Measurements from ENCODE around the gene GP9.

GP9 gene

DNA sequence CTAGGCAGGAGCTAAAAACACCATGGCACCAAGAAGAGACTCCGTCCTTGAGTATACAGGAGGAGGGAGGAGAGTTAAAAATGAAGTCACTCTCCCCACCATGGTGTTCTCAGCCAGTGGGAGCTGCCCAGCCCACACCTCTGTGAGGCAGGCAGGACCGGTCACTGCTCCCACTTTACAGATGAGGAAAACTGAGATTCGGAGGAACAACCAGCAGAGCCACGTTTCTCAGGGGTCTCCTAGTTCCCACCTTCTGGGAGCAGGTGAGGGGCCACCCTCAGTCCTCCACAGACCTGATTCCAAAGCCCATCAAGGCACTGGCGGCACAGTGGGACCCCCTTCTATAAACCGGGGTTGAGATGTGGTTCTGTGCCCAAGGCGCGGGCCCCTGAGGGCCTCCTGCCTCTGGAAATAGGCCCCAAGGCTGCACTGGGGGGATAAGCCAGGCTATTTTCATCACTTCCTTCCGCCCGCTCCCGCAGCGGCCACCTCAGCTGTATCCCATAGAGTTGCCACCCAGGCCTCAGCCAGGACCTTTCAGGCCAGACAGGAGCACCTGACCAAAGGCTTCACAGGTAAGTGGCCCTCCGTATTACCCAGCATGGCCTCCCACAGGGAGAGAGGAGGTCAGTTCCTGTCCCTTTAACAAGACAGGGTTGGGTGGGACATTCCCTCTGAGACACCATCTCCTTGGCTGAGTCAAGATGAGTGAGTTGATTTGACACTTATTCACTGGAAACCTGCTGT, at the start of gene GP9:
Gene GP9, plus strand, starts transcription at position 504 of the 747 bp plus-strand sequence. CDS start 961 bp downstream, outside the sequence.
- DNase-seq: no peak

- no peak for DNase-seq
Observed at GRCh38 chr3:129013491-129013891, 47.1 kb upstream of the GP9 start.

DNA sequence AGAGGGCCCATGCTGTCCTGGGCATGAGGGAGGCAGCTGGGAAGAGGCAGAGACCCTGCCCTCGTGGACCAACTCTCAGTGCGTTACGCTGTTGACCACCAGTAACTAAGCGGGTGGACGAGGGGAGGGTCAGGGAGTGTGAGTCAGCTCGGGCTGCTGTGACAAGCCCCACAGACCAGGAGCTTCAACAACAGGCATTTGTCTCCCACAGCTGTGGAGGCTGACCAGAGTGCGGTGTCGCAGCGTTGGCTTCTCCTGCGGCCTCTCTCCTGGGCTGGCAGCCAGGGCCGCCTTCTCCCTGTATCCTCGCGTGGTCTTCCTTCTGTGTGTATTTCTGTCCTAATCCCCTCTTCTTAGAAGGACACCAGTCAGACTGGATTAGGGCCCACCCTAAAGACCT, 46.4 kb upstream of the GP9 start:
- no peak for DNase-seq

DNA sequence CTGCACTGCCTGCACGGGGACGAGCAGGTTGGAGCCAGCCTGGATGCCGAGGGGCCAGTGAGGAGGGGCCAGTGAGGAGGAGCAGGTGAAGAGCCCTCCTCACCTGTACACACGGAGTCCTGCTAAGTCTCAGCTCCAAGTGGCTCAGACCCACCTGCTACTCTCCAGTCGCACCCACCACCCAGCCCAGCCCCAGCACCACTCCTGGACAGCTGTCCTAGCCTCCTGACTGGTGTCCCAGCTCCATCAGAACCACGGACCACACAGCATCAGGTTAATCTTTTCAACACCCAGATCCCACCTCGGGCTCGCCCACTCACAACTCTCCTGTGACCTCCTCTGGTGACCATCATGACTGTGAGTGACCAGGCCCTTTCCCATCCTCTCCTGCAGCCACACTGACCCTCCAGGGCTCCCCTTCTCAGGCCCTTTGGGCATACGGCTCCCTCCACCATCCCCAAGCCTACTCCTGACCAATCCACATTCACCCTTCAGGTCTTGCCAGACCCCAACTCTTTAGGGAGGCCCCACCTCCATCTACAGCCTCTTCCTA, 45.7 kb upstream of the GP9 start:
- no peak for DNase-seq

DNA sequence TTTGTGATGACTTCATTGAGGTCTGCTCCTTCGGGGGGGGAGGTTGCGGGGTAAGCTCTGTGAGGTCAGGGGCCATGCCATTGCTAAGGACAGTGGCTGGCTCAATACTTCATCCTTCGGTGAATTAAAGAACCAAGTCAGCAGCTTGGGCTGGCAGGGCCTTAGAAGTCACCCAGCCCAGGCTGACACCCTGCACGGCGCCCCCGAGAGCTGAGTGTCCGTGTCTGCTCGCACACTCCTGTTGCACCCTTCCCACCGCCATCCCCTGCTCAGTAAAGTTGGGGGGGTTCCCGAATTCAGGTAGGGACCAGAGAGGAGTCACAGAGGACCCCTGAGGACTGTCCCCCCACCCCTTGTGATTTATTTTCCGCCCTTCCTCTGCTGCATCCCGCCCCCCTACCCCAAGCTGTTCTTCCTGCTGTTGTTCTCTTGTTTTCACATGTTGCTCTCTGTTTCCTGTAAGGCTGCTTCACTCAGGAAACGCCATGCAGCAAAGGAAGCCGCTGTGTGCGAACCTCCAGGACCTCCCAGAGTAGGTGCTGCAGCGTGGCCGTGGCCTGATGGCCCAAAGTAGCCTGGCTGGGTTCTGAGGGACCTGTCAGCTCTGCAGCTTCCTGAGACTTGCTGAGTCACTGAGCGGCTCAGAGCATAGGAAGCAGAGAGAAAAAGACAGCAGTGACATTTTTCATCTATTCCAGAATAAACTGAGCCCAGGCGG, 45.0 kb upstream of the GP9 start:
- no peak for DNase-seq

DNA sequence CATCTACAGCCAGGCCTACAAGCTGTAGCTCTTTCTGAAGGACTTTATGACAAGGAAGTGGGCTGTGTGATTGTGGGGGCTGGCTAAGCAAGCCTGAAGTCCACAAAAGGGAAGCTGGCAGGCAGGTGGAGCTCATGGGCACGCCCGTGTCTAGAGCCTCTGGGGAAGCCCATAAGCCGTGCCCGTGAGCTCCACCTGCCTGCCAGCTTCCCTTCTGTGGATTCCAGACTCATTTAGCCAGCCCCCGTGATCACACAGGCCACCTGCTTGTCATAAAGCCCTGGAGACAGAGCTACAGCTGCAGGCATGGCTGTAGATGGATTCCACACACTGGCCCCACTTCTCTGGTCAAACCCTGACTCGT, 44.2 kb upstream of the GP9 start:
- no peak for DNase-seq

DNA sequence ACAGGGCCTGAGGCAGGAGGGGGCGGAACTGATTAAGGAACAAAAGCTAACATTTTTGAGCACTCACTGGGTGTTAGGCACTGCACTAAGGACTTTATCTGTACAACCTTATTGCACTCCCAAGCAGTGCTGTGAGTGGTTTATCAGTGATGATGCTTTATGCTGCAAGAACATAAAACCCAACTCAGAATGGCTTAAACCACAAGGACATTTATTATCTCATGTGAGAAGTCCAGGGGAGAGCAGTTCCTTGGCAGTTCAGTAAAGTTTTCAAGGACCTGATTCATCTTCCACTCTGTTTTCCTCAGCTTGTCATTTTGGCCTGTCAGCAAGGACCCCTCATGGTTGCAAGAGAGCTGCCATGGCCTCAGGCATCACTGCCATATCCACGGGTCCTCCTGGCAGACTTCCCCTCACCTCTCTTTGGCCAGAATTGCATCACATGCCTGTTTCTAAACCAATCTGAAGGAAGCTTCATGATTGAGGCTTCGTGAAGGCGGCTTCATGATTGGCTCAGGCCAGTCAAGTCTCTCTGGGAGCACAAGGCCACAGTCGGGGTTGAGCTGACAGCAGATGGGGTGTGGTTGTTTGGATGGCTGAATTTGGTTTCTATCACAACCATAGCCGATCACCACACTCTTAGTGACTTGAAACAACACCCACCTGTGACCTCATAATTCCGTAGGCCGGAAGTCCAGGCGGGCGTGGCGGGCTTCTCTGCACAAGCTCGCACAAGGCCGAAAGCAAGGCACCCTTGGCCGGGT, 43.7 kb upstream of the GP9 start:
- no peak for DNase-seq

- no peak for DNase-seq
Observed at GRCh38 chr3:129017484-129017899, 43.1 kb upstream of the GP9 start.

DNA sequence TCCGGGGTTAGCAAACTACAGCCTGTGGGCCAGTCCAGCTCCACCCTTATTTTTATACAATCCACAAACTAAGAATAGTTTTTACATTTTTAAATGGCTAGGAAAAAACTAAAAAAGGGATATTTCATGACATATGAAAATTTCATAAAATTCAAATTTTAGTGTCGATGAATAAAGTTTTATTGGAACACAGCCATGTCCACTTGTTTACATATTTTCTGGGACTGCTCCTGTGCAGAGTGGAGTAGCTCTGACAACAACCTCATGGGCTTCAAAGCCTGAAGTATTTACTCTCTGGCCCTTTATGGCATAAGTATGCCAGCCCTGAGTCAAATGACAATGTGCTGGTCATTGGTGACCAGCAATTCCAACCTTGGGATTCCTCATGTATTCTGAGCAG, 42.3 kb upstream of the GP9 start:
- DNase-seq: no peak

- DNase-seq: no peak
Observed at GRCh38 chr3:129018751-129019150, 41.8 kb upstream of the GP9 start.

DNA sequence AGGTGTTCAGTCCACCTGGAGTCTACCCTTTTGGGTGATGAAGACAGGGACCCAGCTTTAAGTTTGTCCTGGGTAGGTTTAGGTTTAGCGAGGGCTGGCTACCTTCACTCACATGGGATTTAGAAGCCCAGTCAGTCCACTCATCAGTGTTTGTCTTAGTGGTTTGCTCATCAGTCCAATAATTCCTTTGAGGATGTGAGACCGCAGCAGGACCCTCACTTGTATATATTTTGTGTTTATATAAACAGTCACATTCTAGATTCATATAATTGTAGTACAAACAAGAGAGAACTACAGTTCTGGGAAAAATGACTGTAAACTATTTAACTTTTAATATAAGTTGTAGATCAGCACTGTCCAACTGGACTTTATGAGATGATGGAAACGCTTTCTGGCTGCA, 41.3 kb upstream of the GP9 start:
- DNase-seq: no peak

DNA sequence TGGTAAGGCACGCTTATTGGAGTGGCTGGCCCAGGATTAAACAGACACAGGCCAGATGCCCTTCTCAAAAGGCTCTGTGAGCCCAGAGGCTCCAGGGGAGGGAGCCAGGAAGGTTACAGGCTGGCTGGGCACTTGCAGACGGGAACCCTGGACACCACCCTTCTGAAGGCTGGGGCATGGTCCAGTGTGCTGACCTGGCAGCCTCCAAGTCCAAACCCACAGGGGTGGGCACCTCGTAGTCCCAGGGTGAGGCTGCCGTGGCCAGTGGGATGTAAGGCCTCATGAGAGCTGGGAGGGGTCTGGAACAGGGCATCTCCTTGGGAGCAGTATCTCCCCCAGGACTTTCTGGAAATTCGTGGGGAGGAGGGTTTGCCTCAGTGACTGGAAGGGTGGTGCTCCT, 39.9 kb upstream of the GP9 start:
- DNase-seq: no peak

GRCh38 chr3:129021140-129021551, 39.4 kb upstream of the GP9 start:
- DNase-seq: no peak

GRCh38 chr3:129022114-129023007, 38.2 kb upstream of the GP9 start:
- DNase-seq: no peak

GRCh38 chr3:129023008-129023358, 37.6 kb upstream of the GP9 start:
- DNase-seq: no peak

DNA sequence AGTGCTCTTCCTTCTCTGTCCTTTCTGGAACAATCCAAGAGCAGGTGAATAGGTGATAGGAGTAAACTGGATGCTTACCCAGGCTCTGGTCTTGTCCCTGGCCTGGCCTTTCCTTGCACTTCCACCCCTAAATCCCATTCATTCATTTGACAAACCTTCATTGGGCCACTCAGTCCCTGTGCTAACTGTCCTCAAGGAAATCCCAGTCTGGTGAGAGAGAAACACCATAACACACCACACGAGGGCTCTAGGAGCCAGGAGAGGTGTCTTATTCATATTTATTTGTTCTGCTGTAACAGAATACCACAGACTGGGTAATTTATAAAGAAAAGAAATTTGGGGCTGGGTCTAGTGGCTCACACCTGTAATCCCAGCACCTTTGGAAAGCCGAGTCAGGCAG, 36.7 kb upstream of the GP9 start:
- DNase-seq: no peak

DNA sequence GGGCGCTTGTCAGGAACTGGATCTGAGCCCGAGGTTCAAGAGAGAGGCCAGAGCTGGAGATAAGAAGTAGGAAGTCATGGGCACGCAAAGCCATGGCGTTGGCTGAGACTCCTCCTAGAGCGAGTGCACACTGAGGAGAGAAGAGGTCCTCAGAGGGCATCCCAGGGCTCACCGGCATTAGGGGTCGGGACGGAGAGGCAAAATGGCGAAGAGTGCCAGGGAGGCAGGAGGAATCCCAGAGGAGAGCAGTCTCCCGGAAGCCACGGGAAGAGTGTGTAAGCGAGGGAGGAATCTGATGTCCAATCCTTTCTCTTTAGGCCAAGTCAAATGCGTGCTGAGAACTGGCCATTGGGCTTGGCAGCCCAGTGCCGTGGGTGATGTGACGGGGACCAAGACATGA, 35.5 kb upstream of the GP9 start:
- DNase-seq: no peak

DNA sequence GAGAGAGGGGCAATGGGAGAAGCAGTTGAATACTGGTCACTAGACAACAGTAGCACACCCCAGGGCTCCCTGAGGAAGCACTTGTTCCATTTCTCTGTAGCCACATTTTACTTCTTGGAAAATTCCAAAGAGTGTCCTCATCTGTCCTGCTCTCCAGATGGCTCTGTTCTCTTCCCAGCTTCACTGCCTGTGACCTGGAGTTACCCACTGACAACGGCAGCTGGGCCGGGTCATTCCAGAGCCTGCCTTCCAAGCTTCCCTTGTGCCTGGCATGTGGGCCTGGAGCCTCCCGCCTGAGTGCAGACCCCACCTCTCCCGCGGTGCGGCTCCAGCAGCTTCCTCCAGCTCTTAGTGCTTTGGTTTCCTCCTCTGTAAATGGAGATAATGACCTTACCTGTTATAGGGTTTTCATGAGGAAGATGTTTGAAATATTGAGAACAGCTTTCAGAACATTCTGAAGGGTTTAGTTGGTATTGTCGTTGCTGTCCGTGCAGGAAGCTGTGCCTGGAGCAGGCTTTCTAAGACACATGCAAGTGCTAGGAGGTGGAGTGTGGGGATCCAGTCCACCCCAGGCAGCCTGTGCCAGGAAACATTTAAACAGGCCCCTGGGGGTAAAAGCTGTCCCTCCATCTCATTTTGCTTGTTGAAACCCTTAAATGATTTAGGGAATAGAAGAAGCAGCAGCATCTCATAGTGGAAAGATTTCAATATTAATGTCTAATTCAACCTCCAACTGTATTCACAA, 34.7 kb upstream of the GP9 start:
- DNase-seq: no peak

- DNase-seq: no peak
Observed at GRCh38 chr3:129026728-129027543, 33.6 kb upstream of the GP9 start.

DNA sequence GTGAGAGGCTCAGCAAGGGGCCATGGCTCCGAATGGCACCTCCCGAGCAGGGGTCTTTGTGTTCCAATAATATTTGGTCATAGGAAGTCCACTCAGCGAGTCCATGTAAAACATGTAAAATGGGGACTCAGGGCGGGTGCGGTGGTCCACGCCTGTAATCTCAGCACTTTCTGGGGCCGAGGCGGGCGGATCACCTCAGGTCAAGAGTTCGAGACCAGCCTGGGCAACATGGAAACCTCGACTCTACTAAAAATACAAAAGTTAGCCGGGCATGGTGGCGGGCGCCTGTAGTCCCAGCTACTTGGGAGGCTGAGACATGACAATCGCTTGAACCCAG, 33.1 kb upstream of the GP9 start:
- DNase-seq: no peak

DNA sequence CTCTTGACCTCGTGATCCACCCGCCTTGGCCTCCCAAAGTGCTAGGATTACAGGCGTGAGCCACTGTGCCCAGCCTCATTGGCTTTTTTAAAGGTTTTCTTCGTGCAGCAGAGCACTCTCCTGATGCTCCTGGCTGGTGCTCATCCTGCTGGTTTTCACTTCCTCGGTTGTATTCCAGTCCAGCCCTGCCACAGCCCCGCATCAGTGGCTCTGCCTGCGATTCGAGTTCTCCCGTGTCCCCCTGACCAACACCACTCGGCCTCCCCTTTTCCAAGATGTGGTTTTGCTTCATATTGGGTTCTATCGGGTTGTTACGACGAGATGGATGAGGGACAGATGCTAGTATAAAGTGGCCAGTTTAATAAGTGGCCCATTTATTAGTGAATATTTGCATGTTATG, 31.7 kb upstream of the GP9 start:
- no peak for DNase-seq
